Liver (tissue), 9 donors: ENCODE data around the gene PROK1. TPM values are rescaled to one million over a fixed set of nuclear protein-coding genes. Genes with fewer than 3 reads are reported as not detected.

Experiments used
- DNase-seq: peaks from one replicate; pipeline ENCODE4 v3.0.0-alpha.2; 2017; ENCODE audit warnings: low spot score
- H3K27ac ChIP-seq, 2 donors: one replicate each; pipeline ENCODE4 v1.7.0; 2013; ENCODE audit warnings: inconsistent platforms in 2 of 2, low read length in 2 of 2, control low read depth in 1 of 2, low read depth in 1 of 2, mild to moderate bottlenecking in 1 of 2
- H3K27me3 ChIP-seq, 4 donors: one replicate each; pipeline versions ENCODE4 v1.6.1 to v1.7.0; 2013; ENCODE audit warnings: low read length in 3 of 4, inconsistent platforms in 1 of 4, mild to moderate bottlenecking in 1 of 4, moderate library complexity in 1 of 4; ENCODE audit not compliant: control insufficient read depth in 4 of 4, insufficient read depth in 4 of 4
- H3K36me3 ChIP-seq, 4 donors: one replicate each; pipeline versions ENCODE4 v1.6.1 to v1.7.0; 2013; ENCODE audit warnings: low read length in 3 of 4, mild to moderate bottlenecking in 3 of 4, low read depth in 1 of 4, moderate library complexity in 1 of 4; ENCODE audit not compliant: control insufficient read depth in 4 of 4, insufficient read depth in 3 of 4
- H3K4me1 ChIP-seq, 4 donors: one replicate each; pipeline versions ENCODE4 v1.6.1 to v1.7.0; 2013; ENCODE audit warnings: low read length in 3 of 4, mild to moderate bottlenecking in 3 of 4, moderate library complexity in 1 of 4; ENCODE audit not compliant: control insufficient read depth in 4 of 4, insufficient read depth in 4 of 4
- H3K4me3 ChIP-seq, 3 donors: one replicate each; pipeline versions ENCODE4 v1.6.1 to v1.7.0; 2013; ENCODE audit warnings: low read length in 3 of 3, control low read depth in 1 of 3, low read depth in 1 of 3, mild to moderate bottlenecking in 1 of 3
- H3K9ac ChIP-seq, 2 donors: one replicate each; pipeline ENCODE4 v1.7.0; 2013; ENCODE audit warnings: low read length in 2 of 2, mild to moderate bottlenecking in 2 of 2, moderate library complexity in 2 of 2, control low read depth in 1 of 2, low read depth in 1 of 2
- H3K9me3 ChIP-seq, 4 donors: one replicate each; pipeline versions ENCODE4 v1.6.1 to v1.7.0; 2013; ENCODE audit warnings: low read length in 3 of 4; ENCODE audit not compliant: control insufficient read depth in 4 of 4
- ATF3 ChIP-seq: IDR thresholded peaks from 2 replicates; pipeline ENCODE4 v1.6.1; 2016; ENCODE audit warnings: antibody characterized with exemption
- CTCF ChIP-seq: fragments of 150-350 bp; IDR thresholded peaks from 2 replicates; pipeline ENCODE4 v1.5.1; 2017; ENCODE audit warnings: improper control_type of control experiment, low read depth, low read length; ENCODE audit not compliant: missing input control
- EGR1 ChIP-seq, 2 donors: IDR thresholded peaks; 2 replicates each; pipeline ENCODE4 v1.6.1; 2016 to 2018; ENCODE audit warnings: antibody characterized with exemption in 2 of 2, low read depth in 2 of 2
- FOXA1 ChIP-seq: IDR thresholded peaks from 2 replicates; pipeline ENCODE4 v1.6.1; 2016; ENCODE audit warnings: antibody characterized with exemption
- FOXA2 ChIP-seq: IDR thresholded peaks from 2 replicates; pipeline ENCODE4 v1.6.1; 2016; ENCODE audit warnings: antibody characterized with exemption
- HNF4A ChIP-seq, 2 donors: conservative IDR thresholded peaks; 2 replicates each; pipeline ENCODE4 v1.6.1; 2016; ENCODE audit warnings: antibody characterized with exemption in 2 of 2, mild to moderate bottlenecking in 2 of 2
- HNF4G ChIP-seq: IDR thresholded peaks from 2 replicates; pipeline ENCODE4 v1.6.1; 2016; ENCODE audit warnings: antibody characterized with exemption
- JUND ChIP-seq, 2 donors: IDR thresholded peaks; 2 replicates each; pipeline ENCODE4 v1.6.1; 2016; ENCODE audit warnings: antibody characterized with exemption in 2 of 2
- MAX ChIP-seq: IDR thresholded peaks from 2 replicates; pipeline ENCODE4 v1.6.1; 2016; ENCODE audit warnings: antibody characterized with exemption
- NR2F2 ChIP-seq: IDR thresholded peaks from 2 replicates; pipeline ENCODE4 v1.6.1; 2016; ENCODE audit warnings: antibody characterized with exemption
- RAD21 ChIP-seq, 2 donors: IDR thresholded peaks; 2 replicates each; pipeline ENCODE4 v1.6.1; 2016; ENCODE audit warnings: antibody characterized with exemption in 2 of 2, mild to moderate bottlenecking in 2 of 2
- REST ChIP-seq: IDR thresholded peaks from 2 replicates; pipeline ENCODE4 v1.6.1; 2016; ENCODE audit warnings: antibody characterized with exemption, mild to moderate bottlenecking
- RXRA ChIP-seq, 2 donors: IDR thresholded peaks; 2 replicates each; pipeline ENCODE4 v1.6.1; 2017 to 2018; ENCODE audit warnings: antibody characterized with exemption in 2 of 2, mild to moderate bottlenecking in 1 of 2
- SP1 ChIP-seq: IDR thresholded peaks from 2 replicates; pipeline ENCODE4 v1.6.1; 2018; ENCODE audit warnings: antibody characterized with exemption, mild to moderate bottlenecking
- YY1 ChIP-seq: IDR thresholded peaks from 2 replicates; pipeline ENCODE4 v1.6.1; 2016; ENCODE audit warnings: antibody characterized with exemption, mild to moderate bottlenecking
- ZBTB33 ChIP-seq: IDR thresholded peaks from 2 replicates; pipeline ENCODE4 v1.6.1; 2016; ENCODE audit warnings: antibody characterized with exemption
- WGBS: extraction: QIAGEN DNeasy Blood & Tissue Kit; methylation state at CpG from one replicate; pipeline ENCODE4 v1.1.7; 2013; 5-methylcytosine and 5-hydroxymethylcytosine counted together
- polyA plus RNA-seq, 2 donors: library from polyadenylated mRNA; stranded (reverse) in 1 of 2; unstranded in 1 of 2; fragments of 200-250 nt in 1 of 2; fragments of >200 nt in 1 of 2; fragmentation: Nextera tagmentation in 1 of 2; extraction: Ambion mirVana in 1 of 2; gene quantifications; one replicate each; pipeline versions ENCODE4 v1.2.1 to v1.2.3, GENCODE V29; 2013 to 2015
- total RNA-seq, 2 donors: library from RNA; depleted of rRNA; stranded (reverse); fragments of >200 nt; gene quantifications; one replicate each; pipeline ENCODE4 v1.2.3, GENCODE V29; 2014
- donor health status: healthy.
- donor health status: healthy.
- donor health status: healthy.
- donor health status: healthy.
- donor health status: healthy.

Gene PROK1
- total and polyA plus RNA-seq, 4 donors: 0.03 TPM; not detected in 3

- no peak for TF ChIP-seq FOXA2
- TF ChIP-seq ZBTB33: no peak
- no peak for TF ChIP-seq ATF3
- TF ChIP-seq EGR1 (IDR thresholded peaks at IDR 0.05; ENCODE audit: low read depth in 2 of 2): no peak
- no peak for TF ChIP-seq MAX
- TF ChIP-seq SP1: no peak
- no peak for TF ChIP-seq JUND (IDR thresholded peaks at IDR 0.05)
- no peak for TF ChIP-seq REST
- no peak for TF ChIP-seq HNF4G
- TF ChIP-seq CTCF: no peak
- TF ChIP-seq RXRA (IDR thresholded peaks at IDR 0.05): no peak
- TF ChIP-seq RAD21 (IDR thresholded peaks at IDR 0.05): no peak
- no peak for TF ChIP-seq NR2F2
- no peak for TF ChIP-seq YY1
- TF ChIP-seq FOXA1: no peak
- no peak for TF ChIP-seq HNF4A (conservative IDR thresholded peaks at IDR 0.05)
These were observed 6.4 kb upstream of the PROK1 start for GRCh38 chr1:110444561-110444960.

More at GRCh38 chr1:110444561-110444960, 6.4 kb upstream of the PROK1 start:
- no peak for DNase-seq
- no peaks in the 10 kb centered on the region for H3K36me3 ChIP-seq
- H3K9me3 ChIP-seq: no peaks in the 10 kb centered on the region
- no peak overlapping the region for H3K9ac ChIP-seq
- peaks cover 0 to 3% (median 1%) of the 10 kb centered on the region in 4 donors for H3K4me1 ChIP-seq
- no peak overlapping the region for H3K27ac ChIP-seq
- H3K4me3 ChIP-seq: no peak overlapping the region
- 85% methylated on average over 8 of the region's 8 CpGs for WGBS
- H3K27me3 ChIP-seq: no peaks in the 10 kb centered on the region
